ENCODE measurements around the gene SLC25A31.

DNA sequence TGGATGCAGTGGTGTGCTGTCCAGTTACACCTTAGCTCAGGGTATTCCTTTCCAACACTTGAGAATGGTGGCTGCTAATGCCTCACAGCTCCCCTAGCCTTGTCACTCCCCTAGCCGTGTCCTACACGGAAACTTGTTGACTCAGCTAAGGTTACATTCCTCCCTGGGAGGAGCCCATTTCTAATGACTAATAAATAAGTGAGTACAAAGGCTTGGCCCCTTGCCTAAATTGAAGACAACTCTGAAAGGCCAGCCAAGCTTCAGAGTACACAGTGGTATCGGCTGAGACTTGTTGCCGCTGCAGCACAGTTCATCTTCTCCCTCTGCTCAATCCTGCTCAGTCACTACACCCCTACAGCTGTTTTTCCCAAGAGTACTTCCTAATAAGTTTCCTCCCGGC lies 21.2 kb upstream of the SLC25A31 start:
- TF ChIP-seq, protein P1, sequence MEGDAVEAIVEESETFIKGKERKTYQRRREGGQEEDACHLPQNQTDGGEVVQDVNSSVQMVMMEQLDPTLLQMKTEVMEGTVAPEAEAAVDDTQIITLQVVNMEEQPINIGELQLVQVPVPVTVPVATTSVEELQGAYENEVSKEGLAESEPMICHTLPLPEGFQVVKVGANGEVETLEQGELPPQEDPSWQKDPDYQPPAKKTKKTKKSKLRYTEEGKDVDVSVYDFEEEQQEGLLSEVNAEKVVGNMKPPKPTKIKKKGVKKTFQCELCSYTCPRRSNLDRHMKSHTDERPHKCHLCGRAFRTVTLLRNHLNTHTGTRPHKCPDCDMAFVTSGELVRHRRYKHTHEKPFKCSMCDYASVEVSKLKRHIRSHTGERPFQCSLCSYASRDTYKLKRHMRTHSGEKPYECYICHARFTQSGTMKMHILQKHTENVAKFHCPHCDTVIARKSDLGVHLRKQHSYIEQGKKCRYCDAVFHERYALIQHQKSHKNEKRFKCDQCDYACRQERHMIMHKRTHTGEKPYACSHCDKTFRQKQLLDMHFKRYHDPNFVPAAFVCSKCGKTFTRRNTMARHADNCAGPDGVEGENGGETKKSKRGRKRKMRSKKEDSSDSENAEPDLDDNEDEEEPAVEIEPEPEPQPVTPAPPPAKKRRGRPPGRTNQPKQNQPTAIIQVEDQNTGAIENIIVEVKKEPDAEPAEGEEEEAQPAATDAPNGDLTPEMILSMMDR (IDR thresholded peaks at IDR 0.05; ENCODE audit: insufficient read depth, low read length, poor library complexity, severe bottlenecking): no peak
- no peak for TF ChIP-seq EZH2phosphoT487 (conservative IDR thresholded peaks at IDR 0.05; ENCODE audit: low read length)

Data from SU-DHL-6 (cell line).